ENCODE results near the gene SDK1. TPM values are rescaled to one million over a fixed set of nuclear protein-coding genes. Genes with fewer than 3 reads are reported as not detected.
"Not testable (repeated sequence)": the region's sequence is repeated elsewhere in the genome, so short reads cannot be mapped to it uniquely, and the experiment has no call there.

The SDK1 gene
- total RNA-seq, 1 donor from 2014 or later, result 3.9 TPM

GRCh38 chr7:4234498-4234855 lies 933.4 kb downstream of the SDK1 start:
- DNase-seq (ENCODE audit: low read depth), result no peak
- Histone ChIP-seq H3K27me3 (ENCODE audit: control insufficient read depth, insufficient read depth, low read length) (no peaks in the 10 kb centered on the region), H3K4me3 (ENCODE audit: low read depth, low read length) (no peak overlapping the region), H3K36me3 (ENCODE audit: control insufficient read depth, insufficient read depth, low read length) (no peaks in the 10 kb centered on the region)
- TF ChIP-seq CTCF (IDR thresholded peaks at IDR 0.05; ENCODE audit: insufficient read depth, low read length, poor library complexity, severe bottlenecking), result no peak

DNA sequence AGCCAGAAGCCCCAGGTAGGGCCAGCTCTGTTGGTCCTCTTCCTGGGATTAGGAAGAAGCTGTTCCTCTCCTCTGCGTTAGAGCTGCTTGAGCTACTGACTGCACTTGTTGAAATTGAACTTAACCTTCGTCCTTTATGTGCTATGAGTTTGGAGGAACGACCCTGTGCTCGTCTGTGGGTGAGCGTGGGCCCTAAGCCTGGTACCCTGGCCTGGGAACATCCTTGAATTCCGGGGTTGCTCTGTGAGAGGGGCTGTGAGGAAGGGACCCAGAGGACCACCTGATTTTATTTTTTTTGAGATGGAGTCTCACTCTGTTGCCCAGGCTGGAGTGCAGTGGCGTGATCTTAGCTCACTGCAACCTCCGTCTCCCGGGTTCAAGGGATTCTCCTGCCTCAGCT lies 933.8 kb downstream of the SDK1 start:
- Histone ChIP-seq H3K27me3 (ENCODE audit: control insufficient read depth, insufficient read depth, low read length) (no peaks in the 10 kb centered on the region), H3K36me3 (ENCODE audit: control insufficient read depth, insufficient read depth, low read length) (no peaks in the 10 kb centered on the region), H3K4me3 (ENCODE audit: low read depth, low read length) (no peak overlapping the region)
- TF ChIP-seq CTCF (IDR thresholded peaks at IDR 0.05; ENCODE audit: insufficient read depth, low read length, poor library complexity, severe bottlenecking), result no peak
- DNase-seq (ENCODE audit: low read depth), result no peak

- Histone ChIP-seq H3K4me3 (ENCODE audit: low read depth, low read length) (no peak overlapping the region), H3K27me3 (ENCODE audit: control insufficient read depth, insufficient read depth, low read length) (no peaks in the 10 kb centered on the region), H3K36me3 (ENCODE audit: control insufficient read depth, insufficient read depth, low read length) (no peaks in the 10 kb centered on the region)
- TF ChIP-seq CTCF (IDR thresholded peaks at IDR 0.05; ENCODE audit: insufficient read depth, low read length, poor library complexity, severe bottlenecking), result no peak
- no peak for DNase-seq (ENCODE audit: low read depth)
These were observed 934.5 kb downstream of the SDK1 start for GRCh38 chr7:4235596-4235995.

DNA sequence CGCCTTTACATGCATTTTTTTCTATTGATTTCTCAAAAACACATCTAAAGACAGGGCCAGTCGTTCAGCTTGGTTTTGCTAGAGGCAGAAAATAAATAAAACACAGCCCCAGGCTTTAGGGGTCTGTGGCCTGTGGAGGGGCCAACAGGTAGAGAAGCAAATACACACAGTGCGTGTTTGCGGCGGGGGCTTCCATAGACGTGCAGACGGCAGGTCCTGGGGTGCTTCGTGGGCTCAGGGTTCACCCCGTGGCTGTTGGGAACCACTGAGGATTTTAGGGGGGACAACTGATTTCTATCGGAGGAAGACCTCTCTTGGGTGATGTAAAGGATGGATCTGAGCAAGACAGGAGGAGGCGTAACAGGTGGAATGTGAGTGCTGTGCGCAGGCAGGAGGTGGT lies 935.3 kb downstream of the SDK1 start:
- H3K4me3 ChIP-seq (ENCODE audit: low read depth, low read length), result no peak overlapping the region
- DNase-seq (ENCODE audit: low read depth), result no peak
- H3K36me3 ChIP-seq (ENCODE audit: control insufficient read depth, insufficient read depth, low read length), result no peaks in the 10 kb centered on the region
- no peaks in the 10 kb centered on the region for H3K27me3 ChIP-seq (ENCODE audit: control insufficient read depth, insufficient read depth, low read length)
- TF ChIP-seq CTCF (IDR thresholded peaks at IDR 0.05; ENCODE audit: insufficient read depth, low read length, poor library complexity, severe bottlenecking), result no peak

DNA sequence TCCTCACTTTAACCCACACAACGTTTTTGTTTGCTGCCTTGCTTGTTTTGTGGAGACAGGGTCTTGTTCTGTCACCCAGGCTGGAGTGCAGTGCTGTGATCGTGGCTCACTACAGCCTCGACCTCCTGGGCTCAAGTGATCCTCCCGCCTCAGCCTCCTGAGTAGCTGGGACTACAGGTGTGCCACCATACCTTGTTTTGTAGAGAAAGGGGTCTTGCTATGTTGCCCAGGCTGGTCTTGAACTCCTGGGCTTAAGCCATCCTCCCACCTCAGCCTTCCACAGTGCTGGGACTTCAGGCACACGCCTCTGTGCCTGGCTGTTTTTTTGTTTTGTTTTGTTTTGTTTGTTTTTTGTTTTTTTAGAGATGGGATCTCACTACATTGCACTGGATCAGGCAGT lies 935.8 kb downstream of the SDK1 start:
- H3K36me3 ChIP-seq (ENCODE audit: control insufficient read depth, insufficient read depth, low read length); H3K4me3 ChIP-seq (ENCODE audit: low read depth, low read length); H3K27me3 ChIP-seq (ENCODE audit: control insufficient read depth, insufficient read depth, low read length); DNase-seq (ENCODE audit: low read depth): not testable (repeated sequence)

- no peak overlapping the region for H3K4me3 ChIP-seq (ENCODE audit: low read depth, low read length)
- H3K36me3 ChIP-seq (ENCODE audit: control insufficient read depth, insufficient read depth, low read length), result no peaks in the 10 kb centered on the region
- no peaks in the 10 kb centered on the region for H3K27me3 ChIP-seq (ENCODE audit: control insufficient read depth, insufficient read depth, low read length)
- TF ChIP-seq CTCF (IDR thresholded peaks at IDR 0.05; ENCODE audit: insufficient read depth, low read length, poor library complexity, severe bottlenecking), result no peak
- DNase-seq (ENCODE audit: low read depth), result no peak
These were observed 936.5 kb downstream of the SDK1 start for GRCh38 chr7:4237296-4238235.

Data from kidney epithelial cell (primary cell).